Neural cell (in vitro differentiated cells): ENCODE data around the gene SLC7A1.

Experiments
- EP300 ChIP-seq: fragments of 450-650 bp; conservative IDR thresholded peaks from 2 replicates; pipeline ENCODE4 v1.6.1; 2014; ENCODE audit warnings: antibody characterized with exemption, mild to moderate bottlenecking, moderate library complexity; ENCODE audit not compliant: poor library complexity, severe bottlenecking
- MXI1 ChIP-seq: fragments of 450-650 bp; conservative IDR thresholded peaks from 2 replicates; pipeline ENCODE4 v1.6.1; 2014; ENCODE audit warnings: antibody characterized with exemption, mild to moderate bottlenecking; ENCODE audit not compliant: poor library complexity, severe bottlenecking
- POLR2AphosphoS5 ChIP-seq: IDR thresholded peaks from 2 replicates; pipeline ENCODE4 v1.6.1; 2012
- TAF1 ChIP-seq: IDR thresholded peaks from 2 replicates; pipeline ENCODE4 v1.6.1; 2012; ENCODE audit warnings: low read depth
- TF ChIP-seq, protein P1 (sequence below): fragments of 450-650 bp; IDR thresholded peaks from 2 replicates; pipeline ENCODE4 v1.5.1; 2014; ENCODE audit warnings: antibody characterized with exemption, mild to moderate bottlenecking, moderate library complexity; ENCODE audit not compliant: poor library complexity, severe bottlenecking
- TF ChIP-seq, protein P2 (sequence below): IDR thresholded peaks from 2 replicates; pipeline ENCODE4 v1.6.1; 2012; ENCODE audit warnings: borderline replicate concordance

DNA sequence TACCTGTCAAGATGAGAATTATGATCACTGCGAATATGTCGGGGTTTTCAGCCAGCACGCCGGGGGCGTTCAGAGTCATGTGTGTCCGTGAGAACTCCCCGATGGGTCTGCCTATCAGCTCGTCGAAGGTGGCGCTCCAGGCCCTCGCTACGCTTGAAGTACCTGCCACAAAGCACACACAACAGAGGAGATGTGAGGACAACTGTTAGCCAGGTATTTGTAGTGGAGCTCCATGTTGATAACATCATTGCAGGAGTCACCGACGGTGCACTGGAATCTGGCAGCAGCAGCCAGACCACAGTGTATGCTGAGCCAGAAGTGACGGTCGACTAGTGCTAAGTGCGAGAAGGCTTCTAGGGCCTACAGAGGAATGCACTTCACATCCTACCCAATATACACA, 62.7 kb downstream of the SLC7A1 start:
- TF ChIP-seq, protein P1, sequence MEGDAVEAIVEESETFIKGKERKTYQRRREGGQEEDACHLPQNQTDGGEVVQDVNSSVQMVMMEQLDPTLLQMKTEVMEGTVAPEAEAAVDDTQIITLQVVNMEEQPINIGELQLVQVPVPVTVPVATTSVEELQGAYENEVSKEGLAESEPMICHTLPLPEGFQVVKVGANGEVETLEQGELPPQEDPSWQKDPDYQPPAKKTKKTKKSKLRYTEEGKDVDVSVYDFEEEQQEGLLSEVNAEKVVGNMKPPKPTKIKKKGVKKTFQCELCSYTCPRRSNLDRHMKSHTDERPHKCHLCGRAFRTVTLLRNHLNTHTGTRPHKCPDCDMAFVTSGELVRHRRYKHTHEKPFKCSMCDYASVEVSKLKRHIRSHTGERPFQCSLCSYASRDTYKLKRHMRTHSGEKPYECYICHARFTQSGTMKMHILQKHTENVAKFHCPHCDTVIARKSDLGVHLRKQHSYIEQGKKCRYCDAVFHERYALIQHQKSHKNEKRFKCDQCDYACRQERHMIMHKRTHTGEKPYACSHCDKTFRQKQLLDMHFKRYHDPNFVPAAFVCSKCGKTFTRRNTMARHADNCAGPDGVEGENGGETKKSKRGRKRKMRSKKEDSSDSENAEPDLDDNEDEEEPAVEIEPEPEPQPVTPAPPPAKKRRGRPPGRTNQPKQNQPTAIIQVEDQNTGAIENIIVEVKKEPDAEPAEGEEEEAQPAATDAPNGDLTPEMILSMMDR = no peak
- TF ChIP-seq TAF1 (no peak), EP300 (no peak), POLR2AphosphoS5 (no peak), MXI1 (no peak)
- TF ChIP-seq, protein P2, sequence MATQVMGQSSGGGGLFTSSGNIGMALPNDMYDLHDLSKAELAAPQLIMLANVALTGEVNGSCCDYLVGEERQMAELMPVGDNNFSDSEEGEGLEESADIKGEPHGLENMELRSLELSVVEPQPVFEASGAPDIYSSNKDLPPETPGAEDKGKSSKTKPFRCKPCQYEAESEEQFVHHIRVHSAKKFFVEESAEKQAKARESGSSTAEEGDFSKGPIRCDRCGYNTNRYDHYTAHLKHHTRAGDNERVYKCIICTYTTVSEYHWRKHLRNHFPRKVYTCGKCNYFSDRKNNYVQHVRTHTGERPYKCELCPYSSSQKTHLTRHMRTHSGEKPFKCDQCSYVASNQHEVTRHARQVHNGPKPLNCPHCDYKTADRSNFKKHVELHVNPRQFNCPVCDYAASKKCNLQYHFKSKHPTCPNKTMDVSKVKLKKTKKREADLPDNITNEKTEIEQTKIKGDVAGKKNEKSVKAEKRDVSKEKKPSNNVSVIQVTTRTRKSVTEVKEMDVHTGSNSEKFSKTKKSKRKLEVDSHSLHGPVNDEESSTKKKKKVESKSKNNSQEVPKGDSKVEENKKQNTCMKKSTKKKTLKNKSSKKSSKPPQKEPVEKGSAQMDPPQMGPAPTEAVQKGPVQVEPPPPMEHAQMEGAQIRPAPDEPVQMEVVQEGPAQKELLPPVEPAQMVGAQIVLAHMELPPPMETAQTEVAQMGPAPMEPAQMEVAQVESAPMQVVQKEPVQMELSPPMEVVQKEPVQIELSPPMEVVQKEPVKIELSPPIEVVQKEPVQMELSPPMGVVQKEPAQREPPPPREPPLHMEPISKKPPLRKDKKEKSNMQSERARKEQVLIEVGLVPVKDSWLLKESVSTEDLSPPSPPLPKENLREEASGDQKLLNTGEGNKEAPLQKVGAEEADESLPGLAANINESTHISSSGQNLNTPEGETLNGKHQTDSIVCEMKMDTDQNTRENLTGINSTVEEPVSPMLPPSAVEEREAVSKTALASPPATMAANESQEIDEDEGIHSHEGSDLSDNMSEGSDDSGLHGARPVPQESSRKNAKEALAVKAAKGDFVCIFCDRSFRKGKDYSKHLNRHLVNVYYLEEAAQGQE = no peak
